HG03135 (cell line): Measurements from ENCODE around the gene MAPKAP1.
"Not testable (repeated sequence)": the region's sequence is repeated elsewhere in the genome, so short reads cannot be mapped to it uniquely, and the experiment has no call there.

Source experiments
- ATAC-seq: cut with Tn5 transposase; IDR thresholded peaks from one replicate; pipeline ENCODE4 v1.9.1; 2021; ENCODE audit warnings: mild to moderate bottlenecking, moderate library complexity; ENCODE audit not compliant: unreplicated experiment

Gene MAPKAP1

GRCh38 chr9:125609744-125610143 lies 97.3 kb downstream of the MAPKAP1 start:
- no peak for ATAC-seq

DNA sequence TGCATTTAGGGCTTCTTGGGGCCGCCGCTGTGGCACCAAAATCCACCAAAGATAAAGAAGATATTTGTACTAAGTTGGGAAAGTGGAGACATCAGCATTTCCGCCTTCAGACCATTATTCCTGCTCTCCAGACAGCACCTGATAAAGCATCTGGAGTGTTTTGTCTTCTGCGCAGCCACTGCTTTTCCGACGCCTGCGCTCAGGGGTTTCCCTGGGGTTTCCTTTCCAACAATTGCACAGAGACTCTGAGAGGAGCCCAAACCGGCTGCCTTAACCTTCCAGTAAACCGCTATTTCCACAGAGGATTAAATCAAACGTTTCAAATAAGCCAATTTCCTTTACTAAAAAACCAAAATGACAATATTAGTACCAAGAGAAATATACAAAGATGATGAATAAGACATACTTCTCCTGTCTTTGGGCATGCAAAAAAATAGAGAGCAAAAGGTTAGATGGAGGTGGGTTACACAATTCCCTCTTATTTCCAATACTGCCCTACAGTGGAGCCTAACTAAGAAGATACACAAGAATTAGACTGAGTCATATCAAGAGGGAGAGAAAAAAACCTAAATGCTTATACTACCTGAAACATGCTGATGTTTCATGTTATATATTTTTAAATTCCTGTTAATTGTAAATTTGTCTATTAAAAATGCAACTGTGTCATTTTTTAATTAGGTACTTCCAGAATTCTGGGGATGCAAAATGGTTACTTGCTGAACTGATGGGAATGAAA lies 98.4 kb downstream of the MAPKAP1 start:
- no peak for ATAC-seq

- ATAC-seq = no peak
Measured at GRCh38 chr9:125604196-125604595, 102.8 kb downstream of the MAPKAP1 start.

DNA sequence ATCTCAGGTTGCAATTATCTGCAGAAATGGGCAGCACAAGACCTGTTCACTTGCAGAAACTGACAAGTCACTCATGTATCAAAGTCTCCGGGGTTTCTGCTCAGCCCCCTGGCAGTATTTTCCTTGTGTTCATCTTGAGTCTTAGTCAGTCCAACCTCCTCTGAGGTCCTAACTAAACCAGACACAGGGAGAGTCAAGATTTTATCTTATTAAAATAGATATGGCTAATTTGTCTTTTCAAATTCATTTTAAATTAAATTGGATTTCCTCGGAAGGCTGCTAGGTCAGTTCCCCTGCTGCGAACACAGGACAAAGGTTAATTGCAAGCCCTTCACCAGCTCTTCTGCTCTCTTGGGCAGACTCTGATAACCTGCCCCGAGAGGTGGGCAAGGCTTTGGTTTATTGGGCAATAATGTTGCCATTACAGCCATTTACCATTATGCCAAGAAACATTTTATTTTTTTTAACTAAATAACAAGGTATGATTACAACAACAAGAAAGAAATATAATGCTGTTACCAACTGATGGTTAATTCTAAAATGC lies 103.5 kb downstream of the MAPKAP1 start:
- no peak for ATAC-seq

- no peak for ATAC-seq
Measured at GRCh38 chr9:125601961-125602360, 105.0 kb downstream of the MAPKAP1 start.

GRCh38 chr9:125600194-125600593 lies 106.8 kb downstream of the MAPKAP1 start:
- ATAC-seq = no peak

GRCh38 chr9:125594223-125594610 lies 112.8 kb downstream of the MAPKAP1 start:
- ATAC-seq = no peak

DNA sequence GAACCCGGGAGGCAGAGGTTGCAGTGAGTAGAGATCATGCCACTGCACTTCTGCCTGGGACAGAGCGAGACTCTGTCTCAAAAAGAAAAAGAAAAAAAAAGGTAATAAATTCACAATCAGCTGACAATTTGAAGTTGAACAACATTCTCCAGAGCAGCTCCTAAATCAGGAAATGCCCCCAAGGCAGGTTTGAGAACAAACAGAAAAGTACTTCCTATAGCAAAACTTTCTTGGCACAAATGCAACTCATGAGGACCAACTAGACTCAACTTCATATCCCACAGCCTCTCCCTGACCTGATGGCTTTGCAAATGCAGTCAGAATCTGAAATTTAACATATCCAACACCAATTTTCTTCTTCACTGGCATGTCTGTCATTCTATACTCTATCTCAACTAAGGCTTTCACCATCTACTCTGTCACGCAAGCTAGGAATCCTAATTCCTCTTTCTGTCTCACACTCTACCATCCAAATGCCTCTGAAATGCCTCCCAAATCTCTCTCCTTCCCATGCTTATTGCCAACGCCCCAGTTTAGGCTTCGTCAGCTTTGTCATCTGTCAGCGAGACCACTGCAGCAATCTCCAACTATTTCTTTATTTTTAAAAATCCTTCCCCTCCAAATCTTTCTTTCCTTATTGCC lies 113.3 kb downstream of the MAPKAP1 start:
- no peak for ATAC-seq

GRCh38 chr9:125591888-125592287 lies 115.1 kb downstream of the MAPKAP1 start:
- no peak for ATAC-seq

DNA sequence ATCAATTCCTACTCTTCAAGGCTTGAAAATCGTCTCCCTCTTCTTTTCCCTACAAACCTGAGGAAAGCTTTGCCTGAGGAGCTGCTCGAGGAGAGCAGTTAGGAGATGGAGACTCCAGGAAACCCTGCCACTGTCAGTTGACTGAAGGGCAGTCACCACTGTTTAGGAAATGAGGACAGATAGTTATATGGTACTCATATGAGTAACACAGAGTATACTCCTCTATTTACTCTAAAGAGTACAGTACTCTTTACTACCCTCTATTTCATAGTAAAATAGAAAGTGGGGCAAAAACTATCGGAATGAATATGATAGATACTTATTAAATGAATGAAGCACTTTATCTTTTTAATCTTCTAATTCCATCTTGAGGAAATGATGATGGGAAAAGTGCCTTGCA lies 115.8 kb downstream of the MAPKAP1 start:
- no peak for ATAC-seq

GRCh38 chr9:125589287-125589686 lies 117.7 kb downstream of the MAPKAP1 start:
- no peak for ATAC-seq

- ATAC-seq = no peak
Measured at GRCh38 chr9:125587819-125588460, 119.1 kb downstream of the MAPKAP1 start.

- ATAC-seq = no peak
Measured at GRCh38 chr9:125586172-125586511, 120.9 kb downstream of the MAPKAP1 start.

DNA sequence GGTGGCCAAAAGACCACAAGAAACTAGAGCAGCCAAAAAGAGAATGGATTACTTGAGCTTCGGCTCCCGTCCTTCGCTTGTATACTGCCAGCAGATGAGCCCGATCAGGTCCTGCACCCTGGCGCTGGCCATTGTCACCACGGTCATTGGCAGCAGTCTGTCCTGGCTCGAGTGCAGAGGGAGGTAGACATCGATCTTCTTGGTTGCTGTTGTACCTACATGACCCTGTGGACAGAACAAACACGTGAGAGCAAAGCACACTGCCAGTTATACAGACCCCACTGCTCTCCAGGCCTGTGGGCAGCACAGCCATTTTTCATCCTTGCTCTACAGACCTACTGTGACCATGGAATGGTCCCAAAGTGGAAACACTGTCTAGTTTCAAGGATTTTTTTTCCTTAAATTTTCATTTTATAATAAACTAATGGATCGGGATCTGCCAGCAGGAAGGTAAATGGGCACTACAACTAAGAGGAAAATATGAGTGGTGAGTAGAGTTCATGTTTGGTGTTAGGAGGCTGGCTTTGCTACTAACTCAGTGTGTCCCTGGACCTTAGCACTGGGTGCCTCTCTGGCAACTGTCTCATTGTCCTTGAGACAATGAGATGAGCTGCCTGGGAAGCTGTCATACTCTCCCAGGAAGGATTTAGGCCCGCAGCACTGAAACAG lies 121.4 kb downstream of the MAPKAP1 start:
- no peak for ATAC-seq

DNA sequence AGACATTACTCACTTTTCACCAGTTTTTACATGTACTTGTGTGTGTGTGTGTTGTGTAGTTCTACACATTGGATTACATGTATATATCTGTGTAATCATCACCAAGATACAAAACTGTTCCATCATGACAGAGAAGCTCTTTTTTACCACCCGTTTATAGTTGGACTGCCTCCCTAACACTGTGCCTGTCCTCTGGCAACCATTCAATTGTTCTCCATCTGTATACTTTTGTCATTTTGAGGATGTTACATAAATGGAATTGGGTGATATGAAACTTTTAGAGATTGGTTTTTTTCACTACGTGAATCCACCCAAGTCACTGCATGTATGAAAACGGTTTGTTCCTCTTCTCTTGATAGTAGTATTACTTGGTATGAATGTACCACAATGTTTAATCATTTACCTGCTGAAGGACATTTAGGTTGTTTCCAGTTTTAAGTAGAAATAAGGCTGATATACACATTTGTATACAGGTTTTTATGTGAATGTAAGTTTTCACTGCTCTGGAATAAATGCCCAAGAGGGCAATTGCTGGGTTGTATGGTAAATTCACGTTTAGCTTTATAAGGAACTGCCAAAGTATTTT lies 126.2 kb downstream of the MAPKAP1 start:
- peak; percentile 60 for ATAC-seq

DNA sequence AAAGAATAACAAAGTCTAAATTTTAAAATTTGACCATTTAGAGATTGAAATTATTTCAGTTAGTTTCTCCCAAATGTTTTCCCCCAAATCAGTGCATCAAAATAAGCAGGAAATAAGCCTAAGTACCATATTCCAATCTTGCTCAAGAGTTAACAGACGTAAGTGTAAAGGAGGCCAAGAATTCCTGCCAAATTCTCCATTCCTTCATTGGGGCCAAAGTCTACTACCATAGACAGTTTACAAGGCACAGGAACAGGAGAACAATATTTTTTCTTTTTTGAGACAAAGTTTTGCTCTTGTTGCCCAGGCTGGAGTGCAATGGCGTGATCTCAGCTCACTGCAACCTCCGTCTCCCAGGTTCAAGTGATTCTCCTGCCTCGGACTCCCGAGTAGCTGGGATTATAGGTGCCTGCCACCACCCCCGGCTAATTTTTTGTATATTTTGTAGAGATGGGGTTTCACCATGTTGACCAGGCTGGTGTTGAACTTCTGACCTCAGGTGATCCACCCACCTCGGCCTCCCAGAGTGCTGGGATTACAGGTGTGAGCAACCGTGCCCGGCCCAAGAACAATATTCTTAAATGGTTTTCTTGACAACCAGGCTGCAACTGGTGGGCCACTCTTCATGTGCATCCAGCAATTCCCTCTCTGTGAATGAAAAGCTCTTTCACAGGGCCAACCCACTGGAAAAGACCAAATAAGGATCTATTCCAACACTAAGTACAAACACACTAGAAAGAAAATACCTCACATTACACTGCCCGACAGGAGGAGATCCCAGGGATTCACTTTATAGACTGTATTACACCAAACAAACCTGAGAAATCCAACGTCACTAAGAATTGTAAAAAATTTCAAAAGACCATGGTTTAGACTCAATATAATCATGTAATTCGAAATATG lies 127.7 kb downstream of the MAPKAP1 start:
- ATAC-seq = no peak

- no peak for ATAC-seq
Measured at GRCh38 chr9:125574126-125574877, 132.7 kb downstream of the MAPKAP1 start.

DNA sequence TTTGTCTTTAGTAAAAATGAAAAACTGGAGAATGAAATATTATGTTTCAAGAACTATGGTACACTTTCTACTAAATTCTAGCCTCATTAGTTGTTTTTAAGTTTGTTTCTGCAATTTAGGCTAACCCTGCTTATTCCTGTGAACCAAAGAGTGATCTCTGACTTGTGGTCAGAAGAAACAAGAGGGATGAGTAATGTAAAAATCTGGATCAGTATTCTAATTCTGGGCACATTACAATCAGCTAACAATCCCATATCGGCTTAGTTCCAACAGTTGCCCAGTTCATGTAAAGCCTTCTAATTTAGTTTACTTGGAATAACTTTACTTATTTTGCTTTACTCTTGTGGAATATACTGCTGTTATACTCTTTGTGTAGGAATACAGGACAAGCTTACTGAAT lies 134.5 kb downstream of the MAPKAP1 start:
- ATAC-seq = not testable (repeated sequence)

GRCh38 chr9:125571824-125572223 lies 135.2 kb downstream of the MAPKAP1 start:
- not testable (repeated sequence) for ATAC-seq
